ENCODE data around the gene OR52M1. TPM values are rescaled to one million over a fixed set of nuclear protein-coding genes. Genes with fewer than 3 reads are reported as not detected.
"Not testable (repeated sequence)": the region's sequence is repeated elsewhere in the genome, so short reads cannot be mapped to it uniquely, and the experiment has no call there.

Gene OR52M1, protein sequence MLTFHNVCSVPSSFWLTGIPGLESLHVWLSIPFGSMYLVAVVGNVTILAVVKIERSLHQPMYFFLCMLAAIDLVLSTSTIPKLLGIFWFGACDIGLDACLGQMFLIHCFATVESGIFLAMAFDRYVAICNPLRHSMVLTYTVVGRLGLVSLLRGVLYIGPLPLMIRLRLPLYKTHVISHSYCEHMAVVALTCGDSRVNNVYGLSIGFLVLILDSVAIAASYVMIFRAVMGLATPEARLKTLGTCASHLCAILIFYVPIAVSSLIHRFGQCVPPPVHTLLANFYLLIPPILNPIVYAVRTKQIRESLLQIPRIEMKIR
- total RNA-seq: not detected in 2 replicates

DNA sequence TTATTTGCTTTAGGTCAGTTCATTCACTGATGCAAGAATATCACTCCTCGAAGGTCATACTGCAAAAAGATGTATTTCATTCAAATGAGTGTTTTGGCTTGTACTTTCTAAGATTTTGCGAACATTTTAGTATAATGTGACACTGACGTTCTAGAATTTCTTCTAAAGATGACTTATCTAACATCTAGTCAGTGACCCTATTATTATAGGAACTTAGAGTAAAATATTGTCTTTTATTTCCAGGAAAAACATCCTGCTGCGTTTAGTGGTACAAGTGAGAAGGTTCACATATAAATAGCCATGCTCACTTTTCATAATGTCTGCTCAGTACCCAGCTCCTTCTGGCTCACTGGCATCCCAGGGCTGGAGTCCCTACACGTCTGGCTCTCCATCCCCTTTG lies at the start of gene OR52M1:
Gene OR52M1, plus strand, starts transcription at position 301 of the 400 bp plus-strand sequence. Its CDS starts 0 bp downstream, at position 301.
- no peak for DNase-seq
- Mint-ChIP-seq H3K4me1 (no peaks in the 10 kb centered on the region), H3K4me3 (no peak within 1 kb of the TSS), H3K36me3 (ENCODE audit: low read depth) (no peaks in the 10 kb centered on the region), H3K27ac (no peak within 1 kb of the TSS), H3K9me3 (no peaks in the 10 kb centered on the region), H3K27me3 (peaks cover 5% of the 10 kb centered on the region)
- intact Hi-C loops (cut with micrococcal nuclease): no loop called here

DNA sequence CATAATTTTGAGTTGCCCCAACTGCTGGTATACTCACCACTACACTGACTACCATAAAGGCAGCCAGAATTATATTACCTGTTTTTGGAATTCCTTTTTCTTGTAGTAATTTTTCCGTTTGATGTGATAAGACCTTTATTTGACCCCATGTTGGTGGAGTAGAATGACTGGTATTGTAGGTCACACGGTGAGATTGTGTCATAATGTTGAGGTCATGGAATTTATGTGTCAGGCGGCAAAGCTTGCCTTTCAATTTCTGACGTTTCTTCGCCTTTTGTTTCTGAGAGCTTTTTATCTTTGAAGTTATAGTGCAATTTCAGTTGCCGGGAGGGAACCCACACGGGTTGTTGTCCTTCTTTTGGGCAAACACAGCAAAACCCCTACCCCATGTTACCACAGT lies 49.5 kb upstream of the OR52M1 start:
- peaks cover 8% of the 10 kb centered on the region for H3K4me1 Mint-ChIP-seq
- no peak for DNase-seq
- peaks cover 19% of the 10 kb centered on the region for H3K27me3 Mint-ChIP-seq
- no peaks in the 10 kb centered on the region for H3K9me3 Mint-ChIP-seq
- H3K36me3 Mint-ChIP-seq (ENCODE audit: low read depth): no peaks in the 10 kb centered on the region
- no peak overlapping the region for H3K4me3 Mint-ChIP-seq
- no peak overlapping the region for H3K27ac Mint-ChIP-seq
- intact Hi-C loops (cut with micrococcal nuclease): no loop called here

DNA sequence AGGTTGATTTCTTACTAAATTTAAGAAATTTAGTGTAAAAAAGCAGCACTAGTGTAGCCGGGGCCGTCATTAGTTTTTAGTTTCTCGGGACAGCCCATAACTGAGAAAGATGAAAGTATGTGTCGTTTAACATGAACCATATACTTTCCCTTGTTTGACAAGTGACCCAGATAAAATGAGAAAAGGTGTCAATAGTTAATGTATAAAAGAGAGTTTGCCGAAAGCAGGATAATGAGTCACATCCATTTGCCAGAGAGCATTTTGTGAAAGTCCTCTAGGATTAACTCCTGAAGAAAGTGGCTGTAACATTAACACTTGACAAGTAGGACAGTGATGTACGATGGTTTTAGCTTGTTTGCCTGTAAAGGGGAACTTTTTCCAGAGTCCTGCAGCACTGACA lies 49.0 kb upstream of the OR52M1 start:
- peaks cover 8% of the 10 kb centered on the region for H3K4me1 Mint-ChIP-seq
- no peak overlapping the region for H3K27ac Mint-ChIP-seq
- H3K4me3 Mint-ChIP-seq: no peak overlapping the region
- intact Hi-C loops (cut with micrococcal nuclease): no loop called here
- H3K9me3 Mint-ChIP-seq: no peaks in the 10 kb centered on the region
- H3K27me3 Mint-ChIP-seq: peaks cover 21% of the 10 kb centered on the region
- no peak for DNase-seq
- H3K36me3 Mint-ChIP-seq (ENCODE audit: low read depth): no peaks in the 10 kb centered on the region

DNA sequence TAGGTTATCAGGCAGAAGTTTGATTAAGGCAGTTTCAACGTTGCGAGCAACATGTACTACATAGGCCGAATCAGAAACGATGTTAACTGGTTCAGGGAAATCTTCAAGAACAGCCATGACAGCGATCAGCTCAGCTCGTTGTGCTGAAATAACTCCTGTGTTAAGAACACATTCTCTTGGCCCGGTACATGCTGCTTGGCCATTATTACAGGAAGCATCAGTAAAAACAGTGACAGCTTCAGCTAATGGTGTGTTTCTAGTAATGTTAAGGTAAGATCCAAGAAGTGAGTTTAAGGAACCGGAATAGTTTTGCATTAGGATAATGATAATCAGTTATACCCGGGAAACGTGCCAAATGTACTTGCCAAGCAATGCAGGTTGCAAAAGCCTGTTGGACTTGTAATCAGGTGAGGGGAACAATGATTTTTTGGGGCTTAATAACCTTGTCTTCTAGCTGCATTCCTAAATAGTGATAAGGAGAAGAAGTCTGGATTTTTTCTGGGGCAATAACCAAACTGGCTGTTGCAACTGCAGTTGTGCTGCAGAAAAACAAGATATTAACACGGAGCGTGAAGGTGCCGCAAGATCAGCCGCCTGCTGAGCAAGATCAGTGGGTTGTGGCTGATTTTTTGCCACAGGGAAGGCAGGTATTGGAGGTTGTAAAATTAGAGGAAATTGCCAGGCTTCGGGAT lies 48.3 kb upstream of the OR52M1 start:
- Mint-ChIP-seq H3K9me3 (no peaks in the 10 kb centered on the region), H3K4me3 (no peak overlapping the region), H3K27ac (no peak overlapping the region), H3K4me1 (peaks cover 8% of the 10 kb centered on the region), H3K36me3 (ENCODE audit: low read depth) (no peaks in the 10 kb centered on the region), H3K27me3 (peaks cover 21% of the 10 kb centered on the region)
- intact Hi-C loops (cut with micrococcal nuclease): no loop called here
- no peak for DNase-seq

DNA sequence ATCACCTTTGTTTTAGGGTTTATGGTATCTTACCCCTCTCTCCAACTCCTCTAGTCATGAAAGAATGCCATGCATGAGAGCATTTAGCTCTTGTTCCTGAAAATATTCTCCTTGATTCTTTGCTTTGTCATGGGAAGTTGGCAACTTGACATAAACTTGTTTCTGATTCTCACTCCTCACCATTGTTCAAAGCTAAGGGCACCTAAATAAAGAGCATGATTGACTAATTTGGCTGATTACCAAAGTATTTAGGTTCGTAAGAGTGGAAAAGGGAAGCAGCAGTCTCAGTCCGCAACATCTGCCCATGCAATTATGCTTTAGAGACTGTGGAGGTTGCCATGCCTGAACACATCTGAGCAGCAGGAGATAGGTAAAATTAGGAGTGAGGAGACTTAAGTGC lies 36.1 kb upstream of the OR52M1 start:
- DNase-seq: no peak
- intact Hi-C loops (cut with micrococcal nuclease): no loop called here
- H3K4me1 Mint-ChIP-seq: no peaks in the 10 kb centered on the region
- no peak overlapping the region for H3K27ac Mint-ChIP-seq
- peaks cover 8% of the 10 kb centered on the region for H3K27me3 Mint-ChIP-seq
- H3K36me3 Mint-ChIP-seq (ENCODE audit: low read depth): no peaks in the 10 kb centered on the region
- H3K9me3 Mint-ChIP-seq: no peaks in the 10 kb centered on the region
- H3K4me3 Mint-ChIP-seq: no peak overlapping the region

DNA sequence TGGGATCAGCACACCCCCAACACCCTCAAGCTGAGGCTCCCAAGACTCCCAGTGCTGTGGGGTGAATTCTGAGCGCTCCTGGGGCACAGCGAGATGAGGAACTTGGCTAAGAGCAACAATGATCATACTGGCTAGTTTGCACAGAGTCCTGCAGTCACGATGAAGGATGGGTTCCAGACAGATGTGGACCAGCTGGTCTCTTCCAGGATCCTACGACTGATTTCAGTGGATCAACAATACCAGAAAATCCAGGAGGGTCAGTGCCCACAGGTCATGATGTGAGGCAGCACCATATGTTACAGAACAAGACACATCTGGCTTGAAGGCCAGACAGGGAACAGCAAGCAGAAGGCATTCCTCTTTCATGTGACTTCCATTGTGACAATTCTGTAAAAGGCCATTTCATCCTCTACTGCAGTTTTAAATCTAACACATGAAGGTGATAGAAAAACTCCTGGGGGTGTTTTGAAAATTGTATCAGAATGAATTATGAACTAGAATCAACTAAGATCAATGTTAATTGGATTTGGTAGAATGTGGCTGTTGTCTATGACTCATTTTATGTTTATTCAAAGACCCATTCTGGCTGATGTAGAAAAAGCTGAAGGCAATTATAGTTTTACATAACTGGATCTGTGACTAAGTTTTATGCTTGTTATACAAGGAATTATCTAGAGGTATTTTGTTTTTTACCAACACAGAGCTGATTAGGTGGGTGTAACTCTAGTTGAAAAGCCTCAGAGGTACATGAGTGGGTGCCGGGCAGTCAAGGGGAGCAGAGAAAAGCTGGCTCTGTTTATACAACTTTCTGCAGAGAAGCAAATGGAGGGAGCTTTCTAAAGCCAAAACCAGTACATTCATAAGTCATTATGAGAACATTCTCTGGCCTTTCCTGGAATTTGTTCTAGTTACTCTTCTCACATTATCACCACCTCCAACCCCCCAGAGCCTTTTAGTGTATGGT lies 33.4 kb upstream of the OR52M1 start:
- intact Hi-C loops (cut with micrococcal nuclease): no loop called here
- H3K9me3 Mint-ChIP-seq: no peaks in the 10 kb centered on the region
- no peak overlapping the region for H3K4me3 Mint-ChIP-seq
- no peaks in the 10 kb centered on the region for H3K4me1 Mint-ChIP-seq
- no peak for DNase-seq
- H3K27ac Mint-ChIP-seq: no peak overlapping the region
- H3K36me3 Mint-ChIP-seq (ENCODE audit: low read depth): no peaks in the 10 kb centered on the region
- H3K27me3 Mint-ChIP-seq: peaks cover 10% of the 10 kb centered on the region

DNA sequence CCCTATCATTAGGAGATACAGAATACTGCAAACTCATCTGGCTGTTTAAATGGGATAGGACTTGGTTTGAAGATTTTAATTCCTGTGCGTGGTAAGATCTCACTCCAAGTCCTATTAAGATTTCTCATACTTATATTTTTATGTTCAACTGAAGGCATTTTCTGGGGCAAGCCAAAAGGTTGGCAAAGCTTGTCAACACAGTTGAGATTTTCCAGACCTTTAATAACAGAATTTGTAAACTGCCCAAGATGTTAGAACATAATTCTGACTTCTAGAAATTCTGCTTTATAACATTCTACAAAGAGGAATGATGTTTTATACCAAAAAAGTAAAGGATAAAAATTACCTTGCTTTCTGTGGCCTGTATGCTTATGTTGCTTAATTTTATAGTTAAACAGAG lies 30.8 kb upstream of the OR52M1 start:
- H3K27me3 Mint-ChIP-seq: peaks cover 3% of the 10 kb centered on the region
- no peaks in the 10 kb centered on the region for H3K4me1 Mint-ChIP-seq
- no peak for DNase-seq
- H3K9me3 Mint-ChIP-seq: no peaks in the 10 kb centered on the region
- no peak overlapping the region for H3K27ac Mint-ChIP-seq
- intact Hi-C loops (cut with micrococcal nuclease): no loop called here
- H3K36me3 Mint-ChIP-seq (ENCODE audit: low read depth): no peaks in the 10 kb centered on the region
- H3K4me3 Mint-ChIP-seq: no peak overlapping the region

DNA sequence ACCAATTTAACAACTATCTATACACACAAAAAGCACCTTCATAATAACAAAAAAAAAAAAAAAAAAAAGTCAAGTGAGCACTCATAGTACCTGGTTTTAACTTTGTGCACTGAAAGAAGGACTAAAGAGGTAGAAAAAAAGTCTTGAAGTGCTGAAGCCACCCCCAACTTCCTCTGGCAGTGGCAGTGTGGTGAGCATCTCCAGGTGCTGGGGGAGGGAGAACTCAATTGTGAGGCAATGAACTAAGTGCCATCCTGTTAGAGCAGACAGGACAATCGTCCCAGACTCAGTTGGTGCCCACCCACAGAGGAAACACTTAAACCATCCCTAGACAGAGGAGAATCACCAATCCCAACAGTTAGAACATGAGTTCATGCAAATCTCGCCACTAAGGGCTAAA lies 22.7 kb upstream of the OR52M1 start:
- intact Hi-C loops (cut with micrococcal nuclease): no loop called here
- peaks cover 19% of the 10 kb centered on the region for H3K27me3 Mint-ChIP-seq
- no peak overlapping the region for H3K4me3 Mint-ChIP-seq
- H3K36me3 Mint-ChIP-seq (ENCODE audit: low read depth): no peaks in the 10 kb centered on the region
- no peaks in the 10 kb centered on the region for H3K9me3 Mint-ChIP-seq
- H3K27ac Mint-ChIP-seq: no peak overlapping the region
- H3K4me1 Mint-ChIP-seq: no peaks in the 10 kb centered on the region
- DNase-seq: no peak

DNA sequence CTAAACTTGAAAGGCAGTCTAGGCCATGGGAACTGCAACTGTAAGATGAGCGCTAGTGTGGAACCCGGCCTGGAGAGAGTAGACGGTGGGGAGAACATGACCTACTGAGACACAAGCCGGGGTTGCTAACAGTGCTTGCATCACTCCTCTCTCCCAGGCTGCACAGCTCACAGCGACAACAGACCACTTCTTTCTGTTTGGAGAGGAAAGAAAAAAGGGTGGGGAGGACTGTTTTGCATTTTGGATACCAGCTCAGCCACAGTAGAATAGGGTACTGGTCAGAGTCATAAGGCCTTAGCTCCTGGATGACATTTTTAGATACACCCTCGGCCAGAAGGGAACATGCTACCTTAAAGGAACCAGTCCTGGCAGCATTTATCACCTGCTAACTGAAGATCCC lies 22.2 kb upstream of the OR52M1 start:
- Mint-ChIP-seq H3K27me3 (peaks cover 19% of the 10 kb centered on the region), H3K9me3 (no peaks in the 10 kb centered on the region), H3K4me3 (no peak overlapping the region), H3K36me3 (ENCODE audit: low read depth) (no peaks in the 10 kb centered on the region), H3K4me1 (no peaks in the 10 kb centered on the region), H3K27ac (no peak overlapping the region)
- intact Hi-C loops (cut with micrococcal nuclease): no loop called here
- DNase-seq: no peak

DNA sequence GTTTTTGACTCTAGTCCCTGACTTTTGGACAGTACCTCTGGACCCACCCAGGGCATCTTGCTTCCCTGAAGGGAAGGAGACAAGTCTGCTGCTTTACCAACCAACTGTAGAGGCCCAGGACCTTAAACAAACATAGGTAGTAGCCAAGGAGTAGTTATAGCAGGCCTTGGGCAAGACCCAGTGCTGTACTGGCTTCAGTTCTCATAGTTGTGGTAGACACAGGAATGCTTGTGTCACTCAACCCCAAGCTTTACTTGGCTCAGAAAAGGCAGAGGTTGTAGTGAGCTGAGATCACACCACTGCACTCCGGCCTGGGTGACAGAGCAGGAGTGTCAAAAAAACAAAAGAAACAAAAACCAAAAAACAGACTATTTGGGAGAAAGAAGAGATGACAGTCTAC lies 21.3 kb upstream of the OR52M1 start:
- Mint-ChIP-seq H3K4me1 (no peaks in the 10 kb centered on the region), H3K27ac (no peak overlapping the region), H3K36me3 (ENCODE audit: low read depth) (no peaks in the 10 kb centered on the region), H3K27me3 (peaks cover 24% of the 10 kb centered on the region), H3K9me3 (no peaks in the 10 kb centered on the region), H3K4me3 (no peak overlapping the region)
- DNase-seq: no peak
- intact Hi-C loops (cut with micrococcal nuclease): no loop called here

DNA sequence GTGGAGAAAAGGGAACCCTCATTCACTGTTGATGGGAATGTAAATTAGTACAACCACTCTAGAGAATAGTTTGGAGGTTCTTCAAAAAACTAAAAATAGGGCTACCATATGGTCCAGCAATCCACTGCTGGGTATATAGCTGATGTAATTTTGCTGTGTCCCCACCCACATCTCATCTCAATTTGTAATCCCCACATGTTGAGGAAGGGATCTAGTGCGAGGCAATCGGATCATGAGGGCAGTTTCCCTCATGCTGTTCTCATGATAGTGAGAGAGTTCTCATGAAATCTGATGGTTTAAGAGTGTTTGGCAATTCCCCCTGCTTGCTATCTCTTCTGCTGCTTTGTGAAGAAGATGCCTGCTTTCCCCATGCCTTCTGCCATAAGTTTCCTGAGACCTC lies 17.1 kb upstream of the OR52M1 start:
- intact Hi-C loops (cut with micrococcal nuclease): no loop called here
- Mint-ChIP-seq H3K4me1 (no peaks in the 10 kb centered on the region), H3K36me3 (ENCODE audit: low read depth) (no peaks in the 10 kb centered on the region), H3K9me3 (no peaks in the 10 kb centered on the region), H3K27ac (no peak overlapping the region), H3K4me3 (no peak overlapping the region), H3K27me3 (peaks cover 25% of the 10 kb centered on the region)
- no peak for DNase-seq

DNA sequence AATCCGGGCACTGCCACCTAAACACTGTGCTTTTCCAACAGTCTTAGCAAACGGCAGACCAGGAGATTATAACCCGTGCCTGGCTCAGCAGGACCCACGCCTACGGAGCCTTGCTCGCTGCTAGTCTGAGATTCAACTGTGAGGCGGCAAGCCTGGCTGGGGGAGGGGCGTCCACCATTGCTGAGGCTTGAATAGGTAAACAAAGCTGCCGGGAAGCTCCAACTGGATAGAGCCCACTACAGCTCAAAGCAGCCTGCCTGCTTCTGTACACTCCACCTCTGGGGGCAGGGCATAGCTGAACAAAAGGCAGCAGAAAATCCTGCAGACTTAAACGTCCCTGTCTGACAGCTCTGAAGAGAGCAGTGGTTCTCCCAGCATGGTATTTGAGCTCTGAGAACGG lies 13.3 kb upstream of the OR52M1 start:
- peaks cover 11% of the 10 kb centered on the region for H3K27me3 Mint-ChIP-seq
- H3K4me1 Mint-ChIP-seq; DNase-seq; H3K4me3 Mint-ChIP-seq; intact Hi-C loops (cut with micrococcal nuclease); H3K36me3 Mint-ChIP-seq (ENCODE audit: low read depth); H3K9me3 Mint-ChIP-seq; H3K27ac Mint-ChIP-seq: not testable (repeated sequence)

DNA sequence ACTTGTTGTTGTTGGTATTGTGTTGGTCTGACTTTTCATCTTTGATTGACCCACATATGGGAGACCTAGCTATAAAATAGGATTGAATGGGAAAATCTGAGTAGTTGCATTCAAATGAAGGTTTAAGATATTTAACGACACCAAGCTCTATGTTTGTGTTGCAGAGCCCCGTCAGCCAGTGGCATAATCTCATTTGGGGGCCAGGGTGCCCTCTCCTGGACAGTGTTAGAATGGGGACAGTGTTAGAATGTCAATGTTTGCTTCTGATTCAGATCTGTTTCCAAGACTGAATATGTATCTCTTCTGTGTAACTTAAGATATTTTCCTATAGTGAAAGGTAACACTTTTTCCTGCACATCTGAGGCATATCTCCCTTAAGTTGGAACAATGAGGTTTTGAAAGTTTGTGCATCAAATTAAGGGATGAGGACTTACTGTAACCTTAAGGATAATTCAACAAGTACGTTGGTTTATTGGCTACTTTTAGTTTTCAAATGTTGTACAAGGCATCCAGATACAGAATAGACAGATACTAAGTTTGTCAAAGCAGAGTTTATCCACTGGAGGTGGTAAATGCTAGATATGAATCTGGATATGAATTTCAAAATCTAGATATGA lies 5.3 kb upstream of the OR52M1 start:
- intact Hi-C loops (cut with micrococcal nuclease): loop anchor here (1.0 kb wide), 1 partner anchor 352 kb away; no protein-coding TSS in a partner anchor
- Mint-ChIP-seq H3K4me1 (peaks cover 1% of the 10 kb centered on the region), H3K27ac (no peak overlapping the region), H3K27me3 (peaks cover 18% of the 10 kb centered on the region), H3K4me3 (no peak overlapping the region), H3K9me3 (no peaks in the 10 kb centered on the region), H3K36me3 (ENCODE audit: low read depth) (no peaks in the 10 kb centered on the region)
- DNase-seq: peak; percentile 86

Measured in activated CD4-positive, alpha-beta T cell treated with anti-CD3 and anti-CD28 coated beads, Interleukin-2, amount 10 ng/mL, durations not matched to agents 24 days and 14 days (primary cell).